GM10266 (cell line): Measurements from ENCODE around the gene RIMS3.
A peak's percentile ranks its signal among the peaks of the same experiment; 100 is the strongest.

Experiments
- DNase-seq: peaks from one replicate; pipeline ENCODE4 v3.0.0; 2012; ENCODE audit errors: extremely low spot score
- CTCF ChIP-seq: IDR thresholded peaks from 2 replicates; pipeline ENCODE4 v1.5.1; 2012; ENCODE audit warnings: mild to moderate bottlenecking, low read depth; ENCODE audit not compliant: control insufficient read depth, insufficient read depth; ENCODE audit errors: missing control alignments

Gene RIMS3

GRCh38 chr1:40651138-40651857 lies 14.2 kb downstream of the RIMS3 start:
- no peak for TF ChIP-seq CTCF
- DNase-seq = no peak

DNA sequence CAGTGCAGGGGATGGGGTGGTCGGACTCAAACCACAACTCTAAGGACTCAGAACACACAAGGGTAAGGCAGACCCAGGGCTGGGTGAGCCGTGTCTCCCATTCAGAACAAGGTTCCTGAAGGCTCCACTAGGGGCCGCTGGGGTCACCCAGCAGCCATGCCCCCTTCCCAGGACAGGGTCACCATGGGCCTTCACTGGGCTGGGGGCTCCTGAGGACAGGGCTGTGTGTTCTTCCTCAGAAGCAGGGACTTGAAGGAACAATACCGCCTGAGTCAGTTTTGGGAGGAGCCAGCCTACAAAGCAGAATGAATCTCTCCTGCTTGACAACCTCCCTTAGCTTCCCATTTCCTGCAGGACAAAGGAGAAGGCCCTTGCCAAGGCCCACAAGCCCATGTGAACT lies 15.4 kb downstream of the RIMS3 start:
- TF ChIP-seq CTCF = peak; percentile 45

DNA sequence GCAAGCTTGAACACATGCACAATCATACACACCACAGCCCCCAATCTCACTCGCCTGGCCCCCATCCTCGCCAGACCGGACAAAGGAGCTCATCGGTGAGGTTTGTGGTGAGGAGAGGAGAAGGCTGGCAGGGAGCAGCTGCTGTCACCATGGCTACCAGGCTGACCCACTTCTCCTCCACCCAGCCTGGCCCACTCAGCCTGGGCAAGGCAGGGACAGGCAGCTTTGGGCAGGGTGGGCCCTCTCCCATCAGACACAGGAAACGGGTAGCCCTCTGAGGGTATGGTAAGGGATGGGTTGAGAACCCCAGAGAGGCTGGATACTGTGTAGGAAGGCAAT lies 15.9 kb downstream of the RIMS3 start:
- DNase-seq = no peak

More for the DNA sequence above, 15.4 kb downstream of the RIMS3 start:
- no peak for DNase-seq

GRCh38 chr1:40648928-40649591 lies 16.4 kb downstream of the RIMS3 start:
- no peak for DNase-seq
- TF ChIP-seq CTCF = no peak

More for the DNA sequence above, 15.9 kb downstream of the RIMS3 start:
- TF ChIP-seq CTCF = no peak

DNA sequence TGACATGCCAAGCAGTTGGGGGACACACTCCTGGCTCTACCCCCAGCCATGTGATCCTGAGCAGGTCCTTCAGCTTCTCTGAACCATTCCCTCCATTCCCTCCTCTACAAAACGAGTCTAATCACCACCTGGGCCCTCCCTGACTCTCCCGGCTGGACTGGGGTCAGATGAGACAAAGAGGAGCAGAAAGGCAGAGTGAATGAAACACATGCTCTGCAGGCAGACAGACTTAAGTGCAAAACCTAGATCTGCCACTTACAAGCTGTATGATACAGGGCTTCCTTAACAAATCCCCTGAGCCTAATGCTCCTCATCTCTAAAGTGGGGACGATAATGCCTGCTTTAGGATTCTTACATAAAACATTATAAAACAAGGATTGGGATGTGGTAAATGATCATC lies 17.3 kb downstream of the RIMS3 start:
- no peak for TF ChIP-seq CTCF
- no peak for DNase-seq

DNA sequence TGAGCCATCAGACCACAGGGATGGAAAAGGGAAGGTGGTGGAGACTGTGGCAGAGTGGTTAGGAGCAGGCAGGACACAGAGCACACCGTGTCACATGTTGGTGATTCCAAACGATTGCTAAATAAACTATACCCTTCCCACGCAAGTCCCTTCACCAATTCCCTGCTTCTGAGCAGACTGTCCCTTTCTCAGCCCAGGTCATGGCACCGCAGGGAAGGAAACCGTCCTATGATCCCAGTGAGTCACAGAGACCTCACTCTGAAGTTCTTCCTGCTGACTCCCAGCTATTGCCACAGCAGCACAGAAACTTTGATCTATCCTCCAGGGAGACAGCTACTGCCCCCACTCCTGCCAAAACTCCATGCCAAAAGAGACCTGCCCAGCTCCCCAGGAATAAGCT lies 19.2 kb downstream of the RIMS3 start:
- DNase-seq = no peak
- no peak for TF ChIP-seq CTCF

- no peak for TF ChIP-seq CTCF
- DNase-seq = no peak
Observed at GRCh38 chr1:40645118-40645680, 20.3 kb downstream of the RIMS3 start.
